K562 (cell line): ENCODE data around the gene RHEBL1. TPM values are rescaled to one million over a fixed set of nuclear protein-coding genes. Genes with fewer than 3 reads are reported as not detected.

Experiments used
- ARID4B ChIP-seq: sonication (generic); formaldehyde crosslinking; IDR thresholded peaks from 2 replicates; pipeline ENCODE4 v1.8.0; 2022; ENCODE audit warnings: mild to moderate bottlenecking, missing genetic modification reagents
- FOXP4 ChIP-seq: sonication (generic); formaldehyde crosslinking; IDR thresholded peaks from 2 replicates; pipeline ENCODE4 v1.8.0; 2022; ENCODE audit warnings: mild to moderate bottlenecking, missing genetic modification reagents, borderline replicate concordance
- NKRF ChIP-seq: fragments of 450-650 bp; IDR thresholded peaks from 2 replicates; pipeline ENCODE4 v1.6.1; 2016; ENCODE audit warnings: borderline replicate concordance
- RBBP5 ChIP-seq: fragments of 200-600 bp; sonication (generic); IDR thresholded peaks from 2 replicates; pipeline ENCODE4 v1.6.1; 2012; ENCODE audit warnings: borderline replicate concordance, mild to moderate bottlenecking, low read length, control low read depth, inconsistent platforms; ENCODE audit not compliant: insufficient read depth, poor library complexity, severe bottlenecking
- polyA plus RNA-seq, 8 experiments: library from polyadenylated mRNA; depleted of rRNA in 4 of 8; stranded (reverse) in 5 of 8; unstranded in 3 of 8; fragments of >200 nt; fragmentation: Nextera tagmentation in 2 of 8; fragmentation: Illumina TruSeq in 1 of 8; extraction: Ambion mirVana in 2 of 8; extraction: Trizol in 1 of 8; gene quantifications; 2 replicates each; pipeline versions ENCODE4 v1.2.1 to v1.2.3, GENCODE V29; 2011 to 2014; ENCODE audit warnings: inconsistent platforms in 1 of 8, missing spikeins in 1 of 8
- total RNA-seq, 7 experiments: library from RNA; depleted of rRNA in 6 of 7; stranded (reverse); fragments of >200 nt in 6 of 7; fragmentation: Illumina TruSeq in 2 of 7; extraction: Trizol in 2 of 7; gene quantifications; 2 replicates each; pipeline versions ENCODE4 v1.2.1 to v1.2.3, GENCODE V29; 2011 to 2021; ENCODE audit warnings: low replicate concordance in 1 of 7

The RHEBL1 gene
- total and polyA plus RNA-seq, 9 of the 15 experiments (the other 6 are each of a cell fraction or from before 2014, with no cell fraction given), result 4.3 to 36.1 (median 8.2) TPM

GRCh38 chr12:49058366-49059044 is 11.3 kb downstream of the RHEBL1 start (continued):
- TF ChIP-seq FOXP4 (CRISPR knock-in tag), result 0 out of 2 replicates have a peak, but pooled peaks have one; percentile 10
- TF ChIP-seq ARID4B (CRISPR knock-in tag), result 0 out of 2 replicates have a peak, but pooled peaks have one; percentile 14
- no peak for TF ChIP-seq RBBP5
- no peak for TF ChIP-seq NKRF
- TF ChIP-seq, all 486 proteins: peak for 2
